ENCODE measurements around the gene ZNF587. TPM values are rescaled to one million over a fixed set of nuclear protein-coding genes. Genes with fewer than 3 reads are reported as not detected.
"Not testable (repeated sequence)": the region's sequence is repeated elsewhere in the genome, so short reads cannot be mapped to it uniquely, and the experiment has no call there.

Gene ZNF587
- 10 to 100 TPM in 2 of 4 donors, 1 to 10 TPM in 2; 5.1 to 53.9 (median 12.2) TPM for polyA plus RNA-seq
- long read RNA-seq, donor 1, full-length matches to known transcripts = 11 of 11 reads
- long read RNA-seq, donor 1, partial matches to known transcripts = 0 of 11 reads
- long read RNA-seq, donor 1, other reads (novel, unspliced or antisense) = 0 of 11 reads
- long read RNA-seq, donor 2, full-length matches to known transcripts = 3 of 3 reads
- long read RNA-seq, donor 2, partial matches to known transcripts = 0 of 3 reads
- long read RNA-seq, donor 2, other reads (novel, unspliced or antisense) = 0 of 3 reads
- long read RNA-seq, donor 3, full-length matches to known transcripts = 4 of 10 reads
- long read RNA-seq, donor 3, partial matches to known transcripts = 0 of 10 reads
- long read RNA-seq, donor 3, other reads (novel, unspliced or antisense) = 6 of 10 reads
- long read RNA-seq, donor 4 = 0 reads
- long read RNA-seq, donor 5, full-length matches to known transcripts = 3 of 3 reads
- long read RNA-seq, donor 5, partial matches to known transcripts = 0 of 3 reads
- long read RNA-seq, donor 5, other reads (novel, unspliced or antisense) = 0 of 3 reads
- long read RNA-seq, donor 6, full-length matches to known transcripts = 3 of 3 reads
- long read RNA-seq, donor 6, partial matches to known transcripts = 0 of 3 reads
- long read RNA-seq, donor 6, other reads (novel, unspliced or antisense) = 0 of 3 reads
- long read RNA-seq, donor 7 = 0 reads
- long read RNA-seq, donor 8 = 0 reads
- long read RNA-seq, donor 9, full-length matches to known transcripts = 2 of 2 reads
- long read RNA-seq, donor 9, partial matches to known transcripts = 0 of 2 reads
- long read RNA-seq, donor 9, other reads (novel, unspliced or antisense) = 0 of 2 reads
- long read RNA-seq, donor 10, full-length matches to known transcripts = 2 of 16 reads
- long read RNA-seq, donor 10, partial matches to known transcripts = 14 of 16 reads
- long read RNA-seq, donor 10, other reads (novel, unspliced or antisense) = 0 of 16 reads

GRCh38 chr19:57849666-57850473 is at the start of gene ZNF587:
TSS of gene ZNF587 (plus strand) at chr19:57849859. CDS start at chr19:57850039, 180 bp downstream.
- not testable (repeated sequence) for H3K27me3 ChIP-seq (ENCODE audit: control insufficient read depth in 3 of 3, insufficient read depth in 3 of 3, low read length in 3 of 3); FAIRE-seq; H3K9me3 ChIP-seq (ENCODE audit: control insufficient read depth in 2 of 2, insufficient read depth in 1 of 2, low read depth in 1 of 2, low read length in 1 of 2)
- Histone ChIP-seq H3K4me3 (ENCODE audit: low read depth in 1 of 3, low read length in 3 of 3) (peak within 1 kb of the TSS; percentile 55 to 96 (median 95)), H3K4me1 (ENCODE audit: control insufficient read depth in 3 of 3, insufficient read depth in 2 of 3, low read depth in 1 of 3, low read length in 2 of 3) (peaks cover 0 to 15% (median 8%) of the 10 kb centered on the region in 3 donors), H3K27ac (ENCODE audit: low read depth in 1 of 3, low read length in 2 of 3) (peak within 1 kb of the TSS; percentile 85 to 96 (median 87)), H3K36me3 (ENCODE audit: control insufficient read depth in 3 of 3, insufficient read depth in 2 of 3, low read depth in 1 of 3, low read length in 3 of 3) (peaks cover 2 to 42% (median 9%) of the 10 kb centered on the region in 3 donors)
- DNase-seq = peak; percentile 89 to 93
- 0% methylated on average over 42 of the region's 42 CpGs for WGBS, 3 donors

- Histone ChIP-seq H3K9me3 (ENCODE audit: control insufficient read depth in 2 of 2, insufficient read depth in 1 of 2, low read depth in 1 of 2, low read length in 1 of 2) (no peaks in the 10 kb centered on the region), H3K4me3 (ENCODE audit: low read depth in 1 of 3, low read length in 3 of 3) (no peak overlapping the region), H3K4me1 (ENCODE audit: control insufficient read depth in 3 of 3, insufficient read depth in 2 of 3, low read depth in 1 of 3, low read length in 2 of 3) (peaks cover 0 to 8% (median 2%) of the 10 kb centered on the region in 3 donors), H3K27me3 (ENCODE audit: control insufficient read depth in 3 of 3, insufficient read depth in 3 of 3, low read length in 3 of 3) (no peaks in the 10 kb centered on the region), H3K36me3 (ENCODE audit: control insufficient read depth in 3 of 3, insufficient read depth in 2 of 3, low read depth in 1 of 3, low read length in 3 of 3) (peaks cover 1 to 28% (median 2%) of the 10 kb centered on the region in 3 donors), H3K27ac (ENCODE audit: low read depth in 1 of 3, low read length in 2 of 3) (no peak overlapping the region)
- 77 to 91% (median 88%) methylated on average over 5 of the region's 5 CpGs for WGBS, 3 donors
- no peak for DNase-seq
- FAIRE-seq = no peak
Measured at GRCh38 chr19:57800696-57801095, 49.0 kb upstream of the ZNF587 start.

GRCh38 chr19:57802269-57802668 is 47.4 kb upstream of the ZNF587 start:
- FAIRE-seq (no peak), DNase-seq (no peak)
- Histone ChIP-seq H3K27me3 (ENCODE audit: control insufficient read depth in 3 of 3, insufficient read depth in 3 of 3, low read length in 3 of 3) (no peaks in the 10 kb centered on the region), H3K27ac (ENCODE audit: low read depth in 1 of 3, low read length in 2 of 3) (no peak overlapping the region), H3K4me1 (ENCODE audit: control insufficient read depth in 3 of 3, insufficient read depth in 2 of 3, low read depth in 1 of 3, low read length in 2 of 3) (peaks cover 0 to 9% (median 3%) of the 10 kb centered on the region in 3 donors), H3K9me3 (ENCODE audit: control insufficient read depth in 2 of 2, insufficient read depth in 1 of 2, low read depth in 1 of 2, low read length in 1 of 2) (no peaks in the 10 kb centered on the region), H3K4me3 (ENCODE audit: low read depth in 1 of 3, low read length in 3 of 3) (no peak overlapping the region), H3K36me3 (ENCODE audit: control insufficient read depth in 3 of 3, insufficient read depth in 2 of 3, low read depth in 1 of 3, low read length in 3 of 3) (peaks cover 0 to 34% (median 0%) of the 10 kb centered on the region in 3 donors)
- WGBS, 3 donors = 81 to 91% (median 88%) methylated on average over 4 of the region's 4 CpGs

GRCh38 chr19:57803265-57803593 is 46.4 kb upstream of the ZNF587 start:
- Histone ChIP-seq H3K27ac (ENCODE audit: low read depth in 1 of 3, low read length in 2 of 3) (peak overlapping the region in 2 of 3 donors; percentile 88 to 90), H3K9me3 (ENCODE audit: control insufficient read depth in 2 of 2, insufficient read depth in 1 of 2, low read depth in 1 of 2, low read length in 1 of 2) (no peaks in the 10 kb centered on the region), H3K27me3 (ENCODE audit: control insufficient read depth in 3 of 3, insufficient read depth in 3 of 3, low read length in 3 of 3) (no peaks in the 10 kb centered on the region), H3K4me3 (ENCODE audit: low read depth in 1 of 3, low read length in 3 of 3) (peak overlapping the region; percentile 28 to 61 (median 43)), H3K4me1 (ENCODE audit: control insufficient read depth in 3 of 3, insufficient read depth in 2 of 3, low read depth in 1 of 3, low read length in 2 of 3) (peaks cover 0 to 9% (median 3%) of the 10 kb centered on the region in 3 donors), H3K36me3 (ENCODE audit: control insufficient read depth in 3 of 3, insufficient read depth in 2 of 3, low read depth in 1 of 3, low read length in 3 of 3) (peaks cover 0 to 31% (median 6%) of the 10 kb centered on the region in 3 donors)
- DNase-seq = no peak
- WGBS, 3 donors = 7 to 29% (median 10%) methylated on average over 6 of the region's 6 CpGs
- FAIRE-seq = peak; percentile 30

DNA sequence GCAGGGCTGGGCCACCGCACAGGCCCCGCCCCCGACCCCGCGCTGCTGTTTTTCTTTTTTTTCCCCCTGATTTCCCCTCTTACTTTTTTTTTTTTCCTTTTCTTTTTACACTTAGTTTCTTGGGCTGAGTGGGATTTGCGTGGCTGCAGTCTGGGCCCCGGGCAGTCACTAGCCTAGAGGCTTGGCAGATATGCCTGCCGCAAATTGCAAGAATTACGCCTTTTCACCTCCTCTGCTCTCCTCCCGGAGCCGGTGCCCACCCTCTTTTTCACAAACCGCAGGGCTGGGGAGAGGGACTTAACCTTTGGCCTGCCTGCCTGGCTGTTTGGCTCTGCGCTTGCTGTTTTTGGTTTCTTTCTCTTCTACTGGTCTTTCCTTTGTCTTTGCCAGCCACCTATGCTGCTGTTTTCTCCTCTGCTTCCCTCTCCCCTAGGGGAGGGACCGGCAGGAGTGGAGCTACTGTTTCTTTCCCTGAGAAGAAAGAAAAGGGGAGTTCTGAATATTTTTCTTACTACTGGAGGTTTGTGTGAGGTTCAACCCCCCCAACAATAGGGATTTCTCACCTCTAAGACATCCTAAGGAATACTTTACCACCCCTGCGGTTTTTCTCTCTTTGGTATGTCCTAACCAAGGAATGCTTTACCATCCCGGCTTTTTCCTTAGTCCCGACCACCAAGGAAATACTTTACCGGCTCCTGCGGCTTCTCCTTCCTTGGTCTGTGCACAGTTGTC is 45.9 kb upstream of the ZNF587 start:
- peak overlapping the region; percentile 6 to 90 (median 88) for H3K27ac ChIP-seq (ENCODE audit: low read depth in 1 of 3, low read length in 2 of 3)
- 8 to 20% (median 10%) methylated on average over 19 of the region's 19 CpGs for WGBS, 3 donors
- H3K4me3 ChIP-seq (ENCODE audit: low read depth in 1 of 3, low read length in 3 of 3) = peak overlapping the region; percentile 28 to 61 (median 43)
- FAIRE-seq (no peak), DNase-seq (peak; percentile 52 to 71)
- peaks cover 0 to 9% (median 3%) of the 10 kb centered on the region in 3 donors for H3K4me1 ChIP-seq (ENCODE audit: control insufficient read depth in 3 of 3, insufficient read depth in 2 of 3, low read depth in 1 of 3, low read length in 2 of 3)
- no peaks in the 10 kb centered on the region for H3K9me3 ChIP-seq (ENCODE audit: control insufficient read depth in 2 of 2, insufficient read depth in 1 of 2, low read depth in 1 of 2, low read length in 1 of 2)
- peaks cover 0 to 31% (median 9%) of the 10 kb centered on the region in 3 donors for H3K36me3 ChIP-seq (ENCODE audit: control insufficient read depth in 3 of 3, insufficient read depth in 2 of 3, low read depth in 1 of 3, low read length in 3 of 3)
- no peaks in the 10 kb centered on the region for H3K27me3 ChIP-seq (ENCODE audit: control insufficient read depth in 3 of 3, insufficient read depth in 3 of 3, low read length in 3 of 3)

DNA sequence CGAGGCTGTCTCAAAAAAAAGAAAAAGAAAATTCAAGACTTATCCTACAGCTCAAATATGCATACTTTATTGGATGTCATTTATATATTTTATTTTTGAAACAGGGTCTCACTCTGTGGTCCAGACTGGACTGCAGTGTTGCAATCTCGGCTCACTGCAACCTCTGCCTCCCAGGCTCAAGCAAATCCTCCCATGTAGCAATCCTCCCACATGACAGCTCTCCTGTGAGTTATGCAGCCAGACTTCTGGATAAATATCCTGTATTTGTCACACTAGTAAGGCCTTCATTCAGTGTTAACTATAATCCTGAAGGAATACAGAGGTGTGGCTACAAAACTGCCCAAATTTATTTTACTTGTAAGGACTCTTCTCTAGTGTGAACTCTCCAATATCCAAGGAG is 42.1 kb upstream of the ZNF587 start:
- FAIRE-seq (no peak), DNase-seq (no peak)
- Histone ChIP-seq H3K27ac (ENCODE audit: low read depth in 1 of 3, low read length in 2 of 3) (no peak overlapping the region), H3K27me3 (ENCODE audit: control insufficient read depth in 3 of 3, insufficient read depth in 3 of 3, low read length in 3 of 3) (no peaks in the 10 kb centered on the region), H3K36me3 (ENCODE audit: control insufficient read depth in 3 of 3, insufficient read depth in 2 of 3, low read depth in 1 of 3, low read length in 3 of 3) (peaks cover 0 to 35% (median 9%) of the 10 kb centered on the region in 3 donors), H3K4me3 (ENCODE audit: low read depth in 1 of 3, low read length in 3 of 3) (no peak overlapping the region), H3K4me1 (ENCODE audit: control insufficient read depth in 3 of 3, insufficient read depth in 2 of 3, low read depth in 1 of 3, low read length in 2 of 3) (peaks cover 0 to 25% (median 3%) of the 10 kb centered on the region in 3 donors), H3K9me3 (ENCODE audit: control insufficient read depth in 2 of 2, insufficient read depth in 1 of 2, low read depth in 1 of 2, low read length in 1 of 2) (no peaks in the 10 kb centered on the region)
- 94 to 100% (median 96%) methylated on average over 2 of the region's 2 CpGs for WGBS, 3 donors

DNA sequence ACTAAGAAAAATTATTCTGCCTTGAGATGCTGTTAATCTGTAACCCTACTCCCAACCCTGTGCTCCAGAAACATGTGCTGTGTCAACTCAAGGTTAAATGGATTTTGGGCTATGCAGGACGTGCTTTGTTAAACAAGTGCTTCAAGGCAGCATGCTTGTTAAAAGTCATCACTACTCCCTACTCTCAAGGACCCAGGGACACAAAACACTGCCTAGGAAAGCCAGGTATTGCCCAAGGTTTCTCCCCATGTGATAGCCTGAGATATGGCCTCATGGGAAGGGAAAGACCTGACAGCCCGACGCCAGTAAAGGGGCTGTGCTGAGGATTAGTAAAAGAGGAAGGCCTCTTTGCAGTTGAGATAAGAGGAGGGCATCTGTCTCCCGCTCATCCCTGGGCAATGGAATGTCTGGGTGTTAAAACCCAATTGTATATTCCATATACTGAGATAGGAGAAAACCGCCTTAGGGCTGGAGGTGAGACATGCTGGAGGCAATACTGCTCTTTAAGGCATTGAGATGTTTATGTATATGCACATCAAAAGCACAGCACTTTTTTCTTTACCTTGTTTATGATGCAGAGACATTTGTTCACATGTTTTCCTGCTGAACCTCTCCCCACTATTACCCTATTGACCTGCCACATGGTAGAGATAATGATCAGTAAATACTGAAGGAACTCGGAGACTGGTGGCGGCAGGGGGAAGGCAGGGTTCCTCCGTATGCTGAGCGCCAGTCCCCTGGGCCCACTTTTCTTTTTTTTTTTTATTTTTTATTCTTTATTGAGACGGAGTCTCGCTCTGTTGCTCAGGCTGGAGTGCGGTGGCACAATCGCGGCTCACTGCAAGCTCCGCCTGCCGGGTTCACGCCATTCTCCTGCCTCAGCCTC is 39.0 kb upstream of the ZNF587 start:
- H3K4me1 ChIP-seq (ENCODE audit: control insufficient read depth in 3 of 3, insufficient read depth in 2 of 3, low read depth in 1 of 3, low read length in 2 of 3) = peaks cover 0 to 27% (median 3%) of the 10 kb centered on the region in 3 donors

More for the DNA sequence above, 39.0 kb upstream of the ZNF587 start:
- peak overlapping the region in 2 of 3 donors; percentile 68 to 69 for H3K27ac ChIP-seq (ENCODE audit: low read depth in 1 of 3, low read length in 2 of 3)
- H3K9me3 ChIP-seq (ENCODE audit: control insufficient read depth in 2 of 2, insufficient read depth in 1 of 2, low read depth in 1 of 2, low read length in 1 of 2); FAIRE-seq; H3K27me3 ChIP-seq (ENCODE audit: control insufficient read depth in 3 of 3, insufficient read depth in 3 of 3, low read length in 3 of 3); H3K4me3 ChIP-seq (ENCODE audit: low read depth in 1 of 3, low read length in 3 of 3): not testable (repeated sequence)
- H3K36me3 ChIP-seq (ENCODE audit: control insufficient read depth in 3 of 3, insufficient read depth in 2 of 3, low read depth in 1 of 3, low read length in 3 of 3) = peaks cover 0 to 36% (median 9%) of the 10 kb centered on the region in 3 donors
- WGBS, 3 donors = 39 to 66% (median 46%) methylated on average over 17 of the region's 17 CpGs
- peak; percentile 71 to 77 for DNase-seq
